Smooth muscle cell (in vitro differentiated cells): ENCODE measurements around the gene GASK1B. TPM values are rescaled to one million over a fixed set of nuclear protein-coding genes. Genes with fewer than 3 reads are reported as not detected.
A peak's percentile ranks its signal among the peaks of the same experiment; 100 is the strongest.

ENCODE experiments used
- DNase-seq: peaks from one replicate; lab custom pipeline; 2025; ENCODE audit not compliant: unreplicated experiment; lab: John Stamatoyannopoulos, UW
- H2AFZ ChIP-seq: fragments of 200-600 bp; sonication (generic); 2 replicates; pipeline ENCODE4 v1.6.0; 2016; ENCODE audit warnings: antibody characterized with exemption, low read depth, mild to moderate bottlenecking
- H3F3A ChIP-seq: fragments of 200-600 bp; sonication (generic); 2 replicates; pipeline ENCODE4 v1.6.0; 2017; ENCODE audit warnings: antibody characterized with exemption, low read depth
- H3K27ac ChIP-seq: fragments of 200-600 bp; sonication (generic); 2 replicates; pipeline ENCODE4 v1.5.1; 2016; ENCODE audit warnings: low read depth, mild to moderate bottlenecking
- H3K27me3 ChIP-seq: fragments of 200-600 bp; sonication (generic); 2 replicates; pipeline ENCODE4 v1.6.1; 2016; ENCODE audit warnings: low read depth, mild to moderate bottlenecking
- H3K36me3 ChIP-seq: fragments of 200-600 bp; sonication (generic); 2 replicates; pipeline ENCODE4 v1.5.1; 2016; ENCODE audit warnings: low read depth
- H3K4me1 ChIP-seq: fragments of 200-600 bp; sonication (generic); 2 replicates; pipeline ENCODE4 v1.5.1; 2016; ENCODE audit warnings: low read depth
- H3K4me2 ChIP-seq: fragments of 200-600 bp; sonication (generic); 2 replicates; pipeline ENCODE4 v1.6.0; 2016; ENCODE audit warnings: mild to moderate bottlenecking
- H3K4me3 ChIP-seq: fragments of 200-600 bp; sonication (generic); 2 replicates; pipeline ENCODE4 v1.5.1; 2016; ENCODE audit warnings: mild to moderate bottlenecking
- H3K79me2 ChIP-seq: fragments of 200-600 bp; sonication (generic); 2 replicates; pipeline ENCODE4 v1.6.0; 2016; ENCODE audit warnings: low read depth, mild to moderate bottlenecking
- H3K9ac ChIP-seq: fragments of 200-600 bp; sonication (generic); 2 replicates; pipeline ENCODE4 v1.6.0; 2016; ENCODE audit warnings: low read depth
- H3K9me3 ChIP-seq: fragments of 200-600 bp; sonication (generic); replicated peaks from 2 replicates; pipeline ENCODE4 v1.5.1; 2016; ENCODE audit warnings: low read depth
- H4K20me1 ChIP-seq: fragments of 200-600 bp; sonication (generic); 2 replicates; pipeline ENCODE4 v1.6.0; 2016; ENCODE audit warnings: low read depth
- WGBS: methylation state at CpG from one replicate; pipeline ENCODE4 v1.1.7; 2016; ENCODE audit warnings: low lambda C conversion rate; 5-methylcytosine and 5-hydroxymethylcytosine counted together
- polyA plus RNA-seq: library from polyadenylated mRNA; unstranded; fragments of >200 nt; fragmentation: Nextera tagmentation; extraction: Ambion mirVana; gene quantifications from 2 replicates; pipeline ENCODE4 v1.2.1, GENCODE V29; 2016
- total RNA-seq: library from RNA; depleted of rRNA; stranded (reverse); fragments of >200 nt; gene quantifications from 2 replicates; pipeline ENCODE4 v1.2.3, GENCODE V29; 2014
- TF ChIP-seq, protein P1 (sequence below): fragments of 200-600 bp; sonication (generic); IDR thresholded peaks from 2 replicates; pipeline ENCODE4 v1.5.1; 2017; ENCODE audit warnings: borderline replicate concordance, mild to moderate bottlenecking, antibody characterized with exemption; ENCODE audit not compliant: insufficient read depth, poor library complexity, severe bottlenecking

The GASK1B gene
- total and polyA plus RNA-seq, 2 experiments from 2014 or later: 12.9 to 79.4 TPM

DNA sequence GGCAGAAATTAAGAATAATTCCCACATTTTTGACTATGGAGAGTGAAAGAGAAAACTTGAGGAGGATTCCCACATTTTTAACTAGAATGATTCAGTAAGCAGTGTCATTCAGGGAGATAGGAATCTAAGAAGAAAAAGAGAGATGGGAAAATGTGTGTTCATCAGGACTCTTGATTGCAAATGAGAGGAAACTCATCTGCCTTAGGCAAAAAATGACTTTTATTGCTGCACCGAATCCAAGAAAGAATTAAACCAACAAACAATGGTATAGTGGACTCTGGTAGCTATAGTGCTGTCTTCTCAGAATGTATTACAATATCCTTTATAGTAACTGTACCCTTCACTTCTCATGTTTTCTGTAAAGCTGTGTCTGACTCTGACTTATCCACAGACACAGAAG is 22.5 kb upstream of the GASK1B start:
- no peak overlapping the region for H3K4me3 ChIP-seq
- TF ChIP-seq, protein P1, sequence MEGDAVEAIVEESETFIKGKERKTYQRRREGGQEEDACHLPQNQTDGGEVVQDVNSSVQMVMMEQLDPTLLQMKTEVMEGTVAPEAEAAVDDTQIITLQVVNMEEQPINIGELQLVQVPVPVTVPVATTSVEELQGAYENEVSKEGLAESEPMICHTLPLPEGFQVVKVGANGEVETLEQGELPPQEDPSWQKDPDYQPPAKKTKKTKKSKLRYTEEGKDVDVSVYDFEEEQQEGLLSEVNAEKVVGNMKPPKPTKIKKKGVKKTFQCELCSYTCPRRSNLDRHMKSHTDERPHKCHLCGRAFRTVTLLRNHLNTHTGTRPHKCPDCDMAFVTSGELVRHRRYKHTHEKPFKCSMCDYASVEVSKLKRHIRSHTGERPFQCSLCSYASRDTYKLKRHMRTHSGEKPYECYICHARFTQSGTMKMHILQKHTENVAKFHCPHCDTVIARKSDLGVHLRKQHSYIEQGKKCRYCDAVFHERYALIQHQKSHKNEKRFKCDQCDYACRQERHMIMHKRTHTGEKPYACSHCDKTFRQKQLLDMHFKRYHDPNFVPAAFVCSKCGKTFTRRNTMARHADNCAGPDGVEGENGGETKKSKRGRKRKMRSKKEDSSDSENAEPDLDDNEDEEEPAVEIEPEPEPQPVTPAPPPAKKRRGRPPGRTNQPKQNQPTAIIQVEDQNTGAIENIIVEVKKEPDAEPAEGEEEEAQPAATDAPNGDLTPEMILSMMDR: no peak
- H4K20me1 ChIP-seq: no peaks in the 10 kb centered on the region
- H3K9me3 ChIP-seq: no peaks in the 10 kb centered on the region
- no peak overlapping the region for H2AFZ ChIP-seq
- no peaks in the 10 kb centered on the region for H3K4me1 ChIP-seq
- WGBS: 80% methylated on average over 1 of the region's 1 CpG
- no peak overlapping the region for H3K27ac ChIP-seq
- no peak overlapping the region for H3K9ac ChIP-seq
- no peaks in the 10 kb centered on the region for H3F3A ChIP-seq
- no peaks in the 10 kb centered on the region for H3K36me3 ChIP-seq
- H3K4me2 ChIP-seq: no peak overlapping the region
- no peaks in the 10 kb centered on the region for H3K79me2 ChIP-seq
- DNase-seq: no peak
- no peaks in the 10 kb centered on the region for H3K27me3 ChIP-seq

DNA sequence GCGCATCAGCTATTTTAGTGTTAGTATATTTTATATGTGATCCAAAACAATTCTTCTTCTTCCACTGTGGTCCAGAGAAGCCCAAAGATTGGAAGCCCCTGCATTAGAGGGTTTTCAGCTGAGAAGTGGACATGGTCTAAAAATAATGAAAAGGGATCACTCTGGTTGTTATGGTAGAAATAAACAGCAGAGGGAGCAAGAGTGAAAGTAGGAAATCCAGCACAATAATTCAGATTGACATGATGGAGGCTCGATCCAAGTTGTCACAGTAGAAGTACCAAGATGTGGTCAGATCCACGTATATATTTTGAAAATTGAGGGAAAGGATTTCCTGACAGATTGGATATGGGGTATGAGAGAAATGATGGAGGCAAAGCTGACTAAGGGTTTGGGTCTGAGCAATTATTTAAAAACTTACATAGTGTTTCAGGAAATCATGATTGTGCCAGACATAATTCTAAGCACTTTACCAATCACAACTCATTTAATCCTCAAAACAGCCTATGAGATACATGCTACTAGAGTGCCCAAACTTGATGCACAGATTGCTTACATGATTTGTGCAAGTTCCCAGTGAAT is 20.4 kb upstream of the GASK1B start:
- H3K36me3 ChIP-seq: no peaks in the 10 kb centered on the region
- no peak overlapping the region for H3K27ac ChIP-seq
- no peaks in the 10 kb centered on the region for H3K27me3 ChIP-seq
- no peak for DNase-seq
- H3F3A ChIP-seq: no peaks in the 10 kb centered on the region
- 50% methylated on average over 3 of the region's 3 CpGs for WGBS
- TF ChIP-seq, protein P1: peak; percentile 54
- H3K79me2 ChIP-seq: no peaks in the 10 kb centered on the region
- no peaks in the 10 kb centered on the region for H3K9me3 ChIP-seq
- H3K4me3 ChIP-seq: no peak overlapping the region
- H3K4me2 ChIP-seq: no peak overlapping the region
- H2AFZ ChIP-seq: no peak overlapping the region
- no peaks in the 10 kb centered on the region for H3K4me1 ChIP-seq
- no peaks in the 10 kb centered on the region for H4K20me1 ChIP-seq
- H3K9ac ChIP-seq: no peak overlapping the region

DNA sequence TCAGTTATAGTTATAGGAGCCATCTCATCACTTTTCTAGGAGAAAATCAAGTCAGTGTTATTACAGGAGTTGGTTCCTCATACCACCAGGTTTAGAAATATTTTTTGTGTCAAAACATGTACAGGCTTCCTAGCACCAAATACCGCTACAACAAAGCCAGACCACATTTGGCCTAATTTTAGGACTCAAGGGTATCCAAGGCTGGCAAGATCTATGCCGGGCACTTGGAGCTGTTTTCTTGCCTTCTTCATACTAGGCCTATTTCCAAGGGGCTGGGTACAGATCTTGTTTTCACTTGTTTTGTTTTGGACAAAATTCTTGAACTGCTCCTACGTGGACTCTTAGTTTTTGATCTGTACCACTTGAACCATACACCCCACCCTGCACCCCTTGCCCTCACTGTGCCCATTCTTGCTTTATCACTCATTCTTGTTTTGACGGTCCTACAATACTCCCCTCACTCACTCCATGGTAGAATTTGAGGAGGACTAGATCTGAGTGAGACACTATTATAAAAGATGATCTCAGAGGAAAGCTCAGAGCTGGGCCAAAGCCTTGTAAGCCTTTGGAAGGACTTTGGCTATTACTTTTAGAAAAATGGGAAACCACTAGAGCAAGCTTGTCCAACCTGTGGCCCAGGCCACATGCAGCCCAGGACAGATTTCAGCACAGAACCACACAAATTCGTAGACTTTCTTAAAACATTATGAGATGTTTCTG is 19.8 kb upstream of the GASK1B start:
- no peaks in the 10 kb centered on the region for H3K36me3 ChIP-seq
- H3K4me2 ChIP-seq: no peak overlapping the region
- no peaks in the 10 kb centered on the region for H3K27me3 ChIP-seq
- DNase-seq: no peak
- no peak overlapping the region for H3K9ac ChIP-seq
- H3K79me2 ChIP-seq: no peaks in the 10 kb centered on the region
- H3K4me3 ChIP-seq: no peak overlapping the region
- no peaks in the 10 kb centered on the region for H3K4me1 ChIP-seq
- H2AFZ ChIP-seq: no peak overlapping the region
- no peaks in the 10 kb centered on the region for H3F3A ChIP-seq
- no peak overlapping the region for H3K27ac ChIP-seq
- TF ChIP-seq, protein P1: no peak
- H4K20me1 ChIP-seq: no peaks in the 10 kb centered on the region
- no peaks in the 10 kb centered on the region for H3K9me3 ChIP-seq
- WGBS: 96% methylated on average over 5 of the region's 5 CpGs

DNA sequence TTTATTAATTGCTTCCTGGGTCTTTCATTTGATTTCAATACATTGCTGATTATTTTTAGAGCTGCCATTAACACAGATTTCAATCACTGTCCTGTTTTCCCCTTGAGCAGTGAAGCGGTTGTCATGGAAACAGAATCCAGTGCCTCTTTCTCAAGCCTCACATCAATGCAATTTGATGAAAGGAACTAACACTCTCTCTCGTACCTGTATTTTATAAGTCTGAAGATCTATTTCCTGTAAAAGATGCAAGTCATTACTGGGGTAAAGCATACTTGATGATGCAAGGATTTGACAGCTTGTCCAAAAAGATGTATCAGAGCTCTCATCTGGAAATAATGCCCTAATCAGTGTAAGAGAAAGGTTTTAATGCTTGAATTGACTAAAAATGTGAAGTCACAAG is 17.9 kb upstream of the GASK1B start:
- no peaks in the 10 kb centered on the region for H3F3A ChIP-seq
- H4K20me1 ChIP-seq: no peaks in the 10 kb centered on the region
- no peaks in the 10 kb centered on the region for H3K27me3 ChIP-seq
- no peak overlapping the region for H3K4me2 ChIP-seq
- no peaks in the 10 kb centered on the region for H3K9me3 ChIP-seq
- H2AFZ ChIP-seq: no peak overlapping the region
- no peaks in the 10 kb centered on the region for H3K79me2 ChIP-seq
- no peak overlapping the region for H3K27ac ChIP-seq
- H3K4me3 ChIP-seq: no peak overlapping the region
- H3K4me1 ChIP-seq: no peaks in the 10 kb centered on the region
- TF ChIP-seq, protein P1: no peak
- H3K9ac ChIP-seq: no peak overlapping the region
- no peaks in the 10 kb centered on the region for H3K36me3 ChIP-seq
- 91% methylated on average over 2 of the region's 2 CpGs for WGBS
- no peak for DNase-seq
